HL-60 (cell line): ENCODE measurements around the gene LZTR1.

Experiments
- CTCF ChIP-seq: IDR thresholded peaks from one replicate; pipeline ENCODE4 v1.5.1; 2011; ENCODE audit warnings: low read length, control low read depth, inconsistent platforms; ENCODE audit not compliant: insufficient read depth
- GABPA ChIP-seq: IDR thresholded peaks from 2 replicates; pipeline ENCODE4 v1.6.1; 2012; ENCODE audit warnings: low read depth
- POLR2AphosphoS5 ChIP-seq: IDR thresholded peaks from 2 replicates; pipeline ENCODE4 v1.6.1; 2012; ENCODE audit warnings: low read depth
- SPI1 ChIP-seq: IDR thresholded peaks from 2 replicates; pipeline ENCODE4 v1.6.1; 2012; ENCODE audit warnings: low read depth, mild to moderate bottlenecking, borderline replicate concordance

GRCh38 chr22:20975541-20976290 is 6.4 kb upstream of the LZTR1 start:
- TF ChIP-seq CTCF, result no peak
- TF ChIP-seq SPI1, result no peak
- no peak for TF ChIP-seq POLR2AphosphoS5
- TF ChIP-seq GABPA, result no peak
